Ishikawa (cell line): ENCODE measurements around the gene ZNF28.

Experiments
- EGR1 ChIP-seq: IDR thresholded peaks from 2 replicates; pipeline ENCODE4 v1.6.1; 2012
- FOXM1 ChIP-seq: IDR thresholded peaks from 2 replicates; pipeline ENCODE4 v1.6.1; 2012; ENCODE audit warnings: low read depth, borderline replicate concordance
- RAD21 ChIP-seq: IDR thresholded peaks from 2 replicates; pipeline ENCODE4 v1.6.1; 2012; ENCODE audit warnings: low read depth
- TAF1 ChIP-seq: IDR thresholded peaks from 2 replicates; pipeline ENCODE4 v1.6.1; 2012; ENCODE audit warnings: low read depth, mild to moderate bottlenecking
- TCF12 ChIP-seq: IDR thresholded peaks from 2 replicates; pipeline ENCODE4 v1.6.1; 2012; ENCODE audit warnings: low read depth
- TF ChIP-seq, protein P1 (sequence below): IDR thresholded peaks from 2 replicates; pipeline ENCODE4 v1.6.1; 2012

DNA sequence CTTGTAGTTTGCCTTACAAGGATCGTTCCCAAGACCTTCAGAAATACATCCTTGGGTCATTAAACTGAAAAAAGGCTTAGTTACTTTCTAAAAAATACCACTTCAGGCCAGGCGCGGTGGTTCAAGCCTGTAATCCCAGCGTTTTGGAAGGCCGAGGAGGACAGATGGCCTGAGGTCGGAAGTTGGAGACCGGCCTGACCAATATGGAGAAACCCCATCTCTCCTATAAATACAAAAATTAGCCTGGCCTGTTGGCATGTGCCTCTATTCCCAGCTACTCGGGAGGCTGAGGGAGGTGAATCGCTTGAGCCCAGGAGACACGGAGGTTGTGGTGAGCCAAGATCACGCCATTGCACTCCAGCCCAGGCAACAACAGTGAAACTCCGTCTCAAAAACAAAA, 2.2 kb upstream of the ZNF28 start:
- no peak for TF ChIP-seq EGR1
- TF ChIP-seq, protein P1, sequence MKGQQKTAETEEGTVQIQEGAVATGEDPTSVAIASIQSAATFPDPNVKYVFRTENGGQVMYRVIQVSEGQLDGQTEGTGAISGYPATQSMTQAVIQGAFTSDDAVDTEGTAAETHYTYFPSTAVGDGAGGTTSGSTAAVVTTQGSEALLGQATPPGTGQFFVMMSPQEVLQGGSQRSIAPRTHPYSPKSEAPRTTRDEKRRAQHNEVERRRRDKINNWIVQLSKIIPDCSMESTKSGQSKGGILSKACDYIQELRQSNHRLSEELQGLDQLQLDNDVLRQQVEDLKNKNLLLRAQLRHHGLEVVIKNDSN = no peak
- no peak for TF ChIP-seq TAF1
- TF ChIP-seq FOXM1 = no peak
- no peak for TF ChIP-seq RAD21
- TF ChIP-seq TCF12 = no peak
